H1 (cell line): ENCODE data around the gene TUBD1. TPM values are rescaled to one million over a fixed set of nuclear protein-coding genes. Genes with fewer than 3 reads are reported as not detected.
A peak's percentile ranks its signal among the peaks of the same experiment; 100 is the strongest.
"Not testable (repeated sequence)": the region's sequence is repeated elsewhere in the genome, so short reads cannot be mapped to it uniquely, and the experiment has no call there.

Experiments used
- CTCF ChIA-PET: fragments of 300-600 bp; sonication (Branson Sonifier 250); formaldehyde crosslinking; loops from one replicate; lab custom pipeline; 2021; ENCODE audit not compliant: partially characterized antibody; lab: Charles Lee
- POLR2A ChIA-PET: fragments of 300-600 bp; sonication (Branson Sonifier 250); formaldehyde crosslinking; loops from one replicate; lab custom pipeline; 2021; ENCODE audit warnings: inconsistent platforms; ENCODE audit not compliant: partially characterized antibody; lab: Charles Lee
- DNase-seq, 2 experiments: peaks; one replicate each; pipeline versions ENCODE4 v3.0.0 to v3.0.0-alpha.2; 2010 to 2022; ENCODE audit warnings: low spot score in 2 of 2, low read depth in 1 of 2, mixed read lengths in 1 of 2
- FAIRE-seq: peaks from 2 replicates; lab custom pipeline; 2011; peaks lifted over from hg19 to GRCh38; lab: Jason Lieb, UNC
- H2AFZ ChIP-seq: 2 replicates; pipeline ENCODE4 v1.8.1; 2012; ENCODE audit warnings: low read length, inconsistent platforms
- H2AK5ac ChIP-seq: 2 replicates; pipeline ENCODE4 v1.6.1; 2013; ENCODE audit warnings: low read depth, low read length
- H2BK120ac ChIP-seq: replicated peaks from 2 replicates; pipeline ENCODE3; 2013; ENCODE audit warnings: low read depth, low read length, inconsistent platforms
- H2BK12ac ChIP-seq: 2 replicates; pipeline ENCODE4 v1.6.1; 2013; ENCODE audit warnings: low read depth, low read length
- H2BK15ac ChIP-seq: 2 replicates; pipeline ENCODE4 v1.6.1; 2013; ENCODE audit warnings: low read length
- H2BK20ac ChIP-seq: 2 replicates; pipeline ENCODE4 v1.6.1; 2013; ENCODE audit warnings: low read length
- H2BK5ac ChIP-seq: 2 replicates; pipeline ENCODE4 v1.6.1; 2013; ENCODE audit warnings: low read depth, low read length
- H3K14ac ChIP-seq: 2 replicates; pipeline ENCODE4 v1.6.1; 2013; ENCODE audit warnings: inconsistent platforms; ENCODE audit not compliant: insufficient read length
- H3K18ac ChIP-seq: 2 replicates; pipeline ENCODE4 v1.6.1; 2013; ENCODE audit warnings: low read length; ENCODE audit errors: extremely low read depth
- H3K23ac ChIP-seq: 2 replicates; pipeline ENCODE4 v1.6.1; 2013; ENCODE audit warnings: inconsistent platforms; ENCODE audit not compliant: insufficient read length
- H3K23me2 ChIP-seq: 2 replicates; pipeline ENCODE4 v1.6.1; 2013; ENCODE audit warnings: low read depth, low read length
- H3K27ac ChIP-seq: 2 replicates; pipeline ENCODE4 v1.6.1; 2011; ENCODE audit warnings: low read depth, low read length, inconsistent platforms
- H3K27me3 ChIP-seq, 4 experiments: replicated peaks in 1 of 4; 1 replicate in 1 of 4; 2 replicates in 3 of 4; pipeline versions ENCODE4 v1.6.1 to v1.8.1; 2011 to 2013; ENCODE audit warnings: low read length in 3 of 4, mild to moderate bottlenecking in 3 of 4, inconsistent platforms in 2 of 4, mixed read lengths in 2 of 4, moderate library complexity in 1 of 4; ENCODE audit not compliant: control insufficient read depth in 3 of 4, insufficient read depth in 3 of 4; ENCODE audit errors: extremely low read depth in 1 of 4
- H3K36me3 ChIP-seq, 4 experiments: 2 replicates each; pipeline versions ENCODE4 v1.6.1 to v1.8.1; 2011 to 2013; ENCODE audit warnings: mild to moderate bottlenecking in 4 of 4, low read length in 3 of 4, moderate library complexity in 2 of 4, control low read depth in 1 of 4, inconsistent platforms in 1 of 4; ENCODE audit not compliant: insufficient read depth in 4 of 4, control insufficient read depth in 2 of 4
- H3K4ac ChIP-seq: replicated peaks from 2 replicates; pipeline ENCODE3; 2013; ENCODE audit warnings: low read length, low read depth, mixed read lengths, inconsistent platforms; ENCODE audit not compliant: insufficient read length
- H3K4me1 ChIP-seq, 4 experiments: replicated peaks in 1 of 4; 1 replicate in 1 of 4; 2 replicates in 3 of 4; pipeline versions ENCODE4 v1.6.1 to v1.8.1; 2011 to 2013; ENCODE audit warnings: low read length in 3 of 4, inconsistent platforms in 2 of 4, mixed read lengths in 1 of 4; ENCODE audit not compliant: insufficient read depth in 4 of 4, control insufficient read depth in 3 of 4
- H3K4me2 ChIP-seq, 2 experiments: 2 replicates each; pipeline versions ENCODE4 v1.6.1 to v1.8.1; 2011 to 2013; ENCODE audit warnings: low read depth in 2 of 2, low read length in 2 of 2, control low read depth in 1 of 2, inconsistent platforms in 1 of 2, mild to moderate bottlenecking in 1 of 2; ENCODE audit not compliant: insufficient read depth in 1 of 2
- H3K4me3 ChIP-seq, 4 experiments: fragments of 200-600, 300-600 bp in 1 of 4; sonication (generic), shearing (Covaris generic), sonication (Bioruptor Twin) in 1 of 4; 2 replicates each; pipeline versions ENCODE4 v1.5.1 to v1.8.1; 2011 to 2016; ENCODE audit warnings: low read length in 4 of 4, low read depth in 3 of 4, control low read depth in 2 of 4, inconsistent platforms in 2 of 4, mild to moderate bottlenecking in 2 of 4, mixed read lengths in 1 of 4, moderate library complexity in 1 of 4; ENCODE audit not compliant: insufficient read depth in 2 of 4; ENCODE audit errors: extremely low read depth in 1 of 4
- H3K56ac ChIP-seq: replicated peaks from 2 replicates; pipeline ENCODE3; 2013; ENCODE audit warnings: low read depth, mild to moderate bottlenecking, mixed read lengths, low read length, inconsistent platforms; ENCODE audit not compliant: insufficient read length
- H3K79me1 ChIP-seq: 2 replicates; pipeline ENCODE4 v1.6.1; 2013; ENCODE audit warnings: low read depth, low read length, control low read depth
- H3K79me2 ChIP-seq, 2 experiments: 2 replicates each; pipeline versions ENCODE4 v1.6.1 to v1.8.1; 2012 to 2013; ENCODE audit warnings: low read length in 2 of 2, mild to moderate bottlenecking in 2 of 2, inconsistent platforms in 1 of 2; ENCODE audit not compliant: insufficient read depth in 2 of 2, control insufficient read depth in 1 of 2
- H3K9ac ChIP-seq, 4 experiments: replicated peaks in 1 of 4; 1 replicate in 1 of 4; 2 replicates in 3 of 4; pipeline versions ENCODE4 v1.6.1 to v1.8.1; 2011 to 2013; ENCODE audit warnings: low read depth in 3 of 4, low read length in 3 of 4, control low read depth in 2 of 4, mild to moderate bottlenecking in 2 of 4, moderate library complexity in 2 of 4, inconsistent platforms in 1 of 4; ENCODE audit errors: extremely low read depth in 1 of 4
- H3K9me3 ChIP-seq, 2 experiments: 2 replicates each; pipeline versions ENCODE4 v1.6.1 to v1.8.1; 2012 to 2013; ENCODE audit warnings: mild to moderate bottlenecking in 2 of 2, moderate library complexity in 2 of 2, control low read depth in 1 of 2, inconsistent platforms in 1 of 2, low read depth in 1 of 2, low read length in 1 of 2, mixed read lengths in 1 of 2; ENCODE audit not compliant: insufficient read depth in 2 of 2
- H4K20me1 ChIP-seq, 2 experiments: replicated peaks in 1 of 2; 2 replicates each; pipeline versions ENCODE3 to v1.8.1; 2011 to 2013; ENCODE audit warnings: inconsistent platforms in 2 of 2, low read length in 2 of 2, mild to moderate bottlenecking in 1 of 2; ENCODE audit not compliant: insufficient read depth in 2 of 2, control insufficient read depth in 1 of 2
- H4K5ac ChIP-seq: 2 replicates; pipeline ENCODE4 v1.6.1; 2013; ENCODE audit warnings: low read length, low read depth, mixed read lengths, inconsistent platforms; ENCODE audit not compliant: insufficient read length
- H4K8ac ChIP-seq: 2 replicates; pipeline ENCODE4 v1.8.0; 2013; ENCODE audit warnings: mild to moderate bottlenecking, moderate library complexity, low read length, inconsistent platforms; ENCODE audit not compliant: insufficient read depth; ENCODE audit errors: extremely low read depth
- H4K91ac ChIP-seq: replicated peaks from 2 replicates; pipeline ENCODE3; 2013; ENCODE audit warnings: low read length, mixed read lengths, inconsistent platforms; ENCODE audit not compliant: insufficient read length
- CREB1 ChIP-seq: IDR thresholded peaks from 2 replicates; pipeline ENCODE4 v1.6.1; 2012; ENCODE audit warnings: inconsistent platforms
- POLR2A ChIP-seq, 2 experiments: IDR thresholded peaks; 1 replicate in 1 of 2; 2 replicates in 1 of 2; pipeline ENCODE4 v1.6.1; 2011; ENCODE audit warnings: low read depth in 2 of 2, low read length in 2 of 2, mild to moderate bottlenecking in 2 of 2; ENCODE audit errors: control extremely low read depth in 1 of 2
- POLR2AphosphoS5 ChIP-seq: IDR thresholded peaks from 2 replicates; pipeline ENCODE4 v1.6.1; 2011; ENCODE audit warnings: low read depth, low read length
- TAF1 ChIP-seq: IDR thresholded peaks from 2 replicates; pipeline ENCODE4 v1.6.1; 2011; ENCODE audit warnings: mild to moderate bottlenecking, low read depth, low read length
- WGBS, 2 experiments: shearing (Covaris generic) in 1 of 2; methylation state at CpG; one replicate each; pipeline versions ENCODE4 v1.1.6 to v1.1.7; 2013 to 2015; ENCODE audit warnings: low lambda C conversion rate in 2 of 2, mixed read lengths in 2 of 2, inconsistent platforms in 1 of 2, low coverage in 1 of 2, missing lambda C conversion rate in 1 of 2; ENCODE audit not compliant: insufficient replicate concordance in 2 of 2, insufficient coverage in 1 of 2, insufficient read length in 1 of 2; ENCODE audit errors: extremely low coverage in 1 of 2, missing lambda C conversion rate in 1 of 2; 5-methylcytosine and 5-hydroxymethylcytosine counted together
- polyA plus RNA-seq, 7 experiments: library from polyadenylated mRNA; depleted of rRNA in 3 of 7; stranded (reverse) in 5 of 7; unstranded in 2 of 7; fragments of >200 nt in 5 of 7; fragments of 200-250 nt in 2 of 7; gene quantifications; 1 replicate in 5 of 7; 2 replicates in 1 of 7; 4 replicates in 1 of 7; pipeline versions ENCODE4 v1.2.1 to v1.2.3, GENCODE V29; 2011 to 2013; ENCODE audit warnings: missing spikeins in 2 of 7, mixed read lengths in 2 of 7
- total RNA-seq: library from RNA; stranded (reverse); fragmentation: NEBNext Ultra II Directional; extraction: Animal tissue kit (Norgen Biotek cat#: 25700); gene quantifications from 2 replicates; pipeline ENCODE4 v1.2.1, GENCODE V29; 2021
- TF ChIP-seq, protein P1 (sequence below): IDR thresholded peaks from 2 replicates; pipeline ENCODE4 v1.6.1; 2012; ENCODE audit warnings: low read length, inconsistent platforms

TUBD1 gene
- total and polyA plus RNA-seq, 2 of the 8 experiments (the other 6 are each of a cell fraction or from before 2014, with no cell fraction given): 9.1 to 17.5 TPM

DNA sequence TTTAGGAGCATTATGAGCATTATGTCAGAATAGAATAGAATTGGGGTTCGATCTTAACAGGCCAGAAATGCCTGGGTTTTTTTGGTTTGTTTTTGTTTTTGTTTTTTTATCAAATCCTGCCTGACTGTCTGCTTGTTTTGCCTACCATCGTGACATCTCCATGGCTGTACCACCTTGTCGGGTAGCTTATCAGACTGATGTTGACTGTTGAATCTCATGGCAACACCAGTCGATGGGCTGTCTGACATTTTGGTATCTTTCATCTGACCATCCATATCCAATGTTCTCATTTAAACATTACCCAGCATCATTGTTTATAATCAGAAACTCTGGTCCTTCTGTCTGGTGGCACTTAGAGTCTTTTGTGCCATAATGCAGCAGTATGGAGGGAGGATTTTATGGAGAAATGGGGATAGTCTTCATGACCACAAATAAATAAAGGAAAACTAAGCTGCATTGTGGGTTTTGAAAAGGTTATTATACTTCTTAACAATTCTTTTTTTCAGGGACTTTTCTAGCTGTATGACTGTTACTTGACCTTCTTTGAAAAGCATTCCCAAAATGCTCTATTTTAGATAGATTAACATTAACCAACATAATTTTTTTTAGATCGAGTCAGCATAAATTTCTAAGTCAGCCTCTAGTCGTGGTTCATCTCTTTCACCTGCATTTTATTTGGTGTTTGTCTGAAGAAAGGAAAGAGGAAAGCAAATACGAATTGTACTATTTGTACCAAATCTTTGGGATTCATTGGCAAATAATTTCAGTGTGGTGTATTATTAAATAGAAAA, 51.5 kb downstream of the TUBD1 start:
- not testable (repeated sequence) for FAIRE-seq, H3K14ac ChIP-seq, H3K4ac ChIP-seq, H4K20me1 ChIP-seq, H3K23me2 ChIP-seq, H4K8ac ChIP-seq, H3K79me1 ChIP-seq, H2AFZ ChIP-seq, H3K23ac ChIP-seq, H3K9me3 ChIP-seq, H3K4me1 ChIP-seq, H3K27me3 ChIP-seq, H3K56ac ChIP-seq, H2BK120ac ChIP-seq, H2BK15ac ChIP-seq, DNase-seq
- H3K9ac ChIP-seq: peak overlapping the region in 1 of 4 experiments; percentile 68; a peak in 2 of 7 replicates
- CTCF ChIA-PET: interaction anchor here (1.2 to 6.3 kb wide), 5 partner anchors 12 to 88 kb away, joined by 3 to 32 read pairs (median 4); no protein-coding TSS in a partner anchor
- H3K4me2 ChIP-seq: peak overlapping the region; percentile 74 to 92
- WGBS, 2 experiments: 54% methylated on average over 7 of the region's 7 CpGs; no CpG with 5 or more reads in 1 of the 2 experiments
- H3K4me3 ChIP-seq: peak overlapping the region; percentile 29 to 98 (median 66); a peak in 7 of 8 replicates
- H3K18ac ChIP-seq: peak overlapping the region; percentile 86; the same call in 1 of the 2 replicates
- peaks cover 0 to 27% (median 12%) of the 10 kb centered on the region in 4 experiments; a peak in 5 of 8 replicates for H3K36me3 ChIP-seq
- H2BK12ac ChIP-seq: 0 out of 2 replicates have a peak overlapping the region, but pooled peaks have one; percentile 41
- H4K91ac ChIP-seq: peak overlapping the region; percentile 49
- peaks cover 3 to 33% of the 10 kb centered on the region in 2 experiments; a peak in 3 of 4 replicates for H3K79me2 ChIP-seq
- POLR2A ChIA-PET: interaction anchor here (0.7 to 11.2 kb wide), 18 partner anchors 12 to 222 kb away, joined by 3 to 137 read pairs (median 4); partner anchors contain the start of genes CLTC, RPS6KB1 and TUBD1
- peak overlapping the region; percentile 67; the same call in 1 of the 2 replicates for H3K27ac ChIP-seq
- H4K5ac ChIP-seq: peak overlapping the region; percentile 61
- peak overlapping the region; percentile 56; the same call in 1 of the 2 replicates for H2BK20ac ChIP-seq
- H2BK5ac ChIP-seq: peak overlapping the region; percentile 37; the same call in 1 of the 2 replicates
- 0 out of 2 replicates have a peak overlapping the region, but pooled peaks have one; percentile 54 for H2AK5ac ChIP-seq
- TF ChIP-seq, protein P1, sequence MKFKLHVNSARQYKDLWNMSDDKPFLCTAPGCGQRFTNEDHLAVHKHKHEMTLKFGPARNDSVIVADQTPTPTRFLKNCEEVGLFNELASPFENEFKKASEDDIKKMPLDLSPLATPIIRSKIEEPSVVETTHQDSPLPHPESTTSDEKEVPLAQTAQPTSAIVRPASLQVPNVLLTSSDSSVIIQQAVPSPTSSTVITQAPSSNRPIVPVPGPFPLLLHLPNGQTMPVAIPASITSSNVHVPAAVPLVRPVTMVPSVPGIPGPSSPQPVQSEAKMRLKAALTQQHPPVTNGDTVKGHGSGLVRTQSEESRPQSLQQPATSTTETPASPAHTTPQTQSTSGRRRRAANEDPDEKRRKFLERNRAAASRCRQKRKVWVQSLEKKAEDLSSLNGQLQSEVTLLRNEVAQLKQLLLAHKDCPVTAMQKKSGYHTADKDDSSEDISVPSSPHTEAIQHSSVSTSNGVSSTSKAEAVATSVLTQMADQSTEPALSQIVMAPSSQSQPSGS: 0 out of 2 replicates have a peak, but pooled peaks have one; percentile 12
- 0 out of 2 replicates have a peak, but pooled peaks have one; percentile 9 for TF ChIP-seq CREB1
- TF ChIP-seq POLR2AphosphoS5: peak; percentile 99
- peak in 1 of 2 experiments; percentile 54; a peak in 2 of 3 replicates for TF ChIP-seq POLR2A (IDR thresholded peaks at IDR 0.05; ENCODE audit: control extremely low read depth in 1 of 2, low read depth in 2 of 2, low read length in 2 of 2)
- 0 out of 2 replicates have a peak, but pooled peaks have one; percentile 3 for TF ChIP-seq TAF1
